ENCODE results near the gene TRPM7.

DNA sequence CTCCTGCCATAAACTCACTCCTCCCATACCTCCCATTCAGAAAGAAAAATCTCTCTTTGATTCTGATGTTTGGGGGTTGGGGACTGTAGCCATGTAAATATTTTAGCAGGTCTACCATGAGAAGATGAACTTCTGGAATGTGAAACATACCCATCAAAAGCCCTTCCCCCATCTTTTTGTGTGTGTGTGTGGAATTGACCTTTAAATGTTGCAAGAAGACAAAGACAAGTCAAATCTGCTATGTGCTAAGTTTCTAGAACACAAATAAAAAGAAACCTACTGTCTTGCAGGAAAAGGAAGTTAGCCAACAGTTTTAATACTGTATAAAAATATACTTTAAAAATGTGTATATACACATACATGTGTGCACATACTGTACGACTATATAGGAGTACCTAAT, 110.4 kb downstream of the TRPM7 start:
- no peak for TF ChIP-seq POLR2A (IDR thresholded peaks at IDR 0.05)
- TF ChIP-seq, protein P1, sequence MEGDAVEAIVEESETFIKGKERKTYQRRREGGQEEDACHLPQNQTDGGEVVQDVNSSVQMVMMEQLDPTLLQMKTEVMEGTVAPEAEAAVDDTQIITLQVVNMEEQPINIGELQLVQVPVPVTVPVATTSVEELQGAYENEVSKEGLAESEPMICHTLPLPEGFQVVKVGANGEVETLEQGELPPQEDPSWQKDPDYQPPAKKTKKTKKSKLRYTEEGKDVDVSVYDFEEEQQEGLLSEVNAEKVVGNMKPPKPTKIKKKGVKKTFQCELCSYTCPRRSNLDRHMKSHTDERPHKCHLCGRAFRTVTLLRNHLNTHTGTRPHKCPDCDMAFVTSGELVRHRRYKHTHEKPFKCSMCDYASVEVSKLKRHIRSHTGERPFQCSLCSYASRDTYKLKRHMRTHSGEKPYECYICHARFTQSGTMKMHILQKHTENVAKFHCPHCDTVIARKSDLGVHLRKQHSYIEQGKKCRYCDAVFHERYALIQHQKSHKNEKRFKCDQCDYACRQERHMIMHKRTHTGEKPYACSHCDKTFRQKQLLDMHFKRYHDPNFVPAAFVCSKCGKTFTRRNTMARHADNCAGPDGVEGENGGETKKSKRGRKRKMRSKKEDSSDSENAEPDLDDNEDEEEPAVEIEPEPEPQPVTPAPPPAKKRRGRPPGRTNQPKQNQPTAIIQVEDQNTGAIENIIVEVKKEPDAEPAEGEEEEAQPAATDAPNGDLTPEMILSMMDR (IDR thresholded peaks at IDR 0.05 in 4 of 5, conservative IDR thresholded peaks at IDR 0.05 in 1 of 5) = no peak

Data from gastrocnemius medialis (tissue), 4 donors.